HG03060 (cell line): ENCODE results near the gene ANKRD60.

ENCODE experiments used
- ATAC-seq: cut with Tn5 transposase; IDR thresholded peaks from one replicate; pipeline ENCODE4 v1.9.1; 2021; ENCODE audit warnings: low read depth, moderate number of reproducible peaks; ENCODE audit not compliant: unreplicated experiment

Gene ANKRD60

GRCh38 chr20:58224974-58225373, 3.5 kb downstream of the ANKRD60 start:
- no peak for ATAC-seq

- ATAC-seq: no peak
Observed at GRCh38 chr20:58224097-58224496, 4.4 kb downstream of the ANKRD60 start.

GRCh38 chr20:58223358-58223941, 5.0 kb downstream of the ANKRD60 start:
- ATAC-seq: no peak

DNA sequence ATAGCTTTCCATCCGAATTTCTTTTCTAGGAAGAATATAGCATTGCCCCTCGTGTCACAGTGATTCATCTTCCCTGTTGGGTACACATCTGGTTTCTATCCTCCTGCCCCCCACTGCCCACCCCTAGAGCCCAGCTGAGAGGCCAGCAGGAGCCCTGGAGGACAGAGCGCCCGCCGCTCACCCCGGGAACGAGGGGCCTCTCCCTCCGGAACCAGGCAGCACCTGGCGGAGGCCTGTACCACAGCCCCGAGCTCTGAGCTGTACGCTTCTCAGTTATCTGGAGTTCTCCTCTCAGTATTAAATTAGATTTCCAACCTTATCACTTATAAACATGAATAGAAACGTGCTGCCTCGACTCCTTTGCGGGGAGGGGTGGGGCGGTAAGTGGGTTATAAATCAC, 6.0 kb downstream of the ANKRD60 start:
- ATAC-seq: no peak

DNA sequence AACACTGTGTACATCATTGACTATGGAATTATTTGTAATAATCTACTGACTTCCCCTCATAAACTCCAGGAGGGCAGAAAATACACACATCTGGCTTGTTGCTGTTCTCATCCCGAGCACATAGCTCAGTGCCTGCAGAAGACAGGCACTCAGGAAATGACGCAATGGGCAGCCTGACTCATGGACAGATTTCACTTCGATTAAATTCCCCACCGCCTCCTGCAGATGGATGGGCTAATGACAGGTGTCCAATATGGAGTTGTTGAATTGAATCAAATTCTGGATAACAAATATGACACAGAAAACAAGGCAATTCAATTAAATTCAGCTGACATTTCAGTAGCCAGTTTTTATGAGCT, 9.1 kb downstream of the ANKRD60 start:
- ATAC-seq: no peak

- ATAC-seq: no peak
Observed at GRCh38 chr20:58218665-58219341, 9.7 kb downstream of the ANKRD60 start.

DNA sequence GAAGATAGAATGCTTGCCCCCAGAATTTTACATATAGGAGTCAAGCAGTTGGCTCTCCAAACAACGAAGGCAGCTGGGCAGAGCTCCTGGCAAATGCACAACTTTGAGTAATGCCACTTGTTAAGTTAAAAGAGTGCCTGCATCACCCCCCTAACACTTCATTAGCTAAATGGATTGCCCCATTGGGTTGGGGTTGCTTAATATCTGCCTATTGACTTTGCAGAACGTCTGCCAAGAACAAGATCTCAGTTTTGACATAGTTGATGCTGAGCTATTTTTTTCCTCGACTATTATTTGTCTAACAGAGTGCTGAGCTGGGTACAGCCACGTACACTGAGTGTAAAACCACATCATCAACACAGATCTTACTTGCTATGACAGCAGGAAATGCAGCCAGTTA, 12.1 kb downstream of the ANKRD60 start:
- ATAC-seq: no peak

DNA sequence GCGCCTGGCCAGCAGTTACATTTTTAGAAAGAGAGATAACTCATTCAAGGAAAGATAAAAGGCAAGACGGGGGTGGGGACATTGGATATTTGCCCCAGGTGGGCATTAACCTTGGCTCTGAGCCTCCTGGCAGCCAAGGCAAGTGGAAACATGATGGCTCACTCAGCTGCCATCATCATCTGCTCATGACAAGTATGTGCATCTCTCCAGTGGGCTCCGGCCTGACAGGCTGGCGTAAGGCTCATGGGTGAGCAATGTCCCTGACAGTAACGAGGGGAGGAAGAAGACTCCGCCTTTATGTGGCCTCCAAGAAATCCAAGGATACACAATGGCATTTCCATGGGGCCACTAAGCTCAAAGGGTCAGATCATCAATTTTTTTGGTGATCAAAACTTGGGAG, 13.3 kb downstream of the ANKRD60 start:
- ATAC-seq: no peak

DNA sequence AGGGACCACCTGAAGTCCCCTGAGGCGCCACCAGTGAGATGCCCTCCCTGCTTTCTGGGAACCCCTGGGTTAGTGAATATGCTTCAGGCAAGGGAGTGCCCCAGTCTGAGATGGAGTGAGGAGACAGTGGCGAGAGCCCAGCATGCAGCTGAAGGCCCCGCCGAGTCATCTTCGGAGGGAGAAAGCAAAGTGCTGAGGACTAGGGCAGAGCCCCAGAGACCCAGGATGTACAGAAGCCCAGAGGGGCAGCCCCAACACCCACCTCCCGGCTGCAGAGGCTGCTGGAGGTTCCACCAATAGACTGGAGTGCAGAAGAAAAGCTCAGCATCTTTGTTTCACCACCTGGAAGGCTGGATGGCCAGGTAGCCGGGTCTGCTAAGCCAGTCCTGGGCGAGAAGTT, 14.1 kb downstream of the ANKRD60 start:
- no peak for ATAC-seq

DNA sequence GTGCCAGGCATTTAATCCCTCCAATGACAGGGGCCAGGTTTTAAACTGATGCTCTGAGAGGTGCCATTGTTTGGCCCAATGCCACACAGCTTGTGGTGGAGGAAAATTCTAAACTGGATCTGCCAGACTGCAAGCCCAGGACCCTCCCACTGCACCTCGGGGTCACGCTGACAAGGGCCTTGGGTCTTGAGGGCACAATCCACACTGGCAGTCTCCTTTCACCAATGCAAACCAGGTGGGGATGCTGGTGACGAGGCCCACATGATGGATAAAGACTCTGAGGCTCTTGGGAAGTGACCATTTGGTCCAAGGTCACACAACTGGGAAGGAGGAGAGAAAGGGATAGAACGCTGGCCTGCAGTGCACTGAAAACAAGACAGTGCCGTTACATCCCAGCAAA, 14.7 kb downstream of the ANKRD60 start:
- no peak for ATAC-seq

DNA sequence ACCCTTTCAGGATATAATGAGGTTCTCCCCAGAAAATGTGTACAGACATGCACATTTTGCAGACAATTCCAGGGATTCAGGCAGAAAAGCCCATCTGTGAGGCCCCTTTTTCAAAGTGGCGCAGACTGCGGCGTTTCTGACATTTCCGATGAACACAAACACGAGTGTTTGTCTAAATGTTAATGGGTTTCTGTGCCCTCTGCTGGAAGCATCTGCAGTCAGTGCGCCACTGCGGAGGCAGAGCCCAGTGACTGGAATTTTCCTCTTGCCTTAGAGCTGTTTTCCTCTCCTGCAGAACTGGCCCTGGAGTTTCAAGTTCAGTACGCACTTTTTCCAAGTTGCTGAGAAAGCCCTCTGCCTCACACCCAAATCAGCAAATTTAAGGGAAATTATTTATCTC, 15.3 kb downstream of the ANKRD60 start:
- no peak for ATAC-seq

DNA sequence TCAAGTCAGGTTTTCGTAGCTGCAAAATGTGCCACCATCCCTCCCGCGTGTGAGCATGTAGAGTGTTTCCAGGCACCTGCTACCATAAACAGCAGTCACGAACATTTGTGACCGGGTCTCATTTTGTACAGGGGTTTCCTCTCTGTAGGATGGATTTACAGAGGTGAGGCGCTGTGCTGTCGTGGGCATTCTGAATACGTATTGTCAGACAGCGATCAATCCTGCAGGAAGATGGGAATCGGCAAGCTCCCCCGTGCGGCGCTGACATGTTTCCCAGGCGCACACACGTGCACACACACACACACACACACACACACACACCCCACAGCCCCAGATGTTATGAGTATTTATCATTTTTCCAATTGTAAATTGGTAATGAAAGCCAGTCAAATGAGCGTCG, 15.8 kb downstream of the ANKRD60 start:
- ATAC-seq: no peak

DNA sequence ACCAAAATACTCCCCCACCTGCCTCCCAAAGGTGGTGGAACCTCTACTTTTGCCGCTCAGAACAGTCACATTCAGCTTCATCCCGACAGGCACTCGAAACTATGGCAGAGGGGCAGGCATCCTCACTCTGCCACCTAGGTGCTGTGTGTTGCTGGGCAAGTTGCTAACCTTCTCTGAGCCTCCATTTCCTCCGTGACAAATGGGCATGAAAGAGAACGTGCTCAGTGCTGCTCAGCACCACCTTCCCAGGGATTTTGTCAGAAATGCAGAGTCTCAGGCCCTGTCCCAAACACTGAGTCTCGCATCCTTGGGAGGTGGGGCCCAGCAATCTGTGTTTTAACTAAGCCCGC, 18.1 kb downstream of the ANKRD60 start:
- ATAC-seq: no peak

DNA sequence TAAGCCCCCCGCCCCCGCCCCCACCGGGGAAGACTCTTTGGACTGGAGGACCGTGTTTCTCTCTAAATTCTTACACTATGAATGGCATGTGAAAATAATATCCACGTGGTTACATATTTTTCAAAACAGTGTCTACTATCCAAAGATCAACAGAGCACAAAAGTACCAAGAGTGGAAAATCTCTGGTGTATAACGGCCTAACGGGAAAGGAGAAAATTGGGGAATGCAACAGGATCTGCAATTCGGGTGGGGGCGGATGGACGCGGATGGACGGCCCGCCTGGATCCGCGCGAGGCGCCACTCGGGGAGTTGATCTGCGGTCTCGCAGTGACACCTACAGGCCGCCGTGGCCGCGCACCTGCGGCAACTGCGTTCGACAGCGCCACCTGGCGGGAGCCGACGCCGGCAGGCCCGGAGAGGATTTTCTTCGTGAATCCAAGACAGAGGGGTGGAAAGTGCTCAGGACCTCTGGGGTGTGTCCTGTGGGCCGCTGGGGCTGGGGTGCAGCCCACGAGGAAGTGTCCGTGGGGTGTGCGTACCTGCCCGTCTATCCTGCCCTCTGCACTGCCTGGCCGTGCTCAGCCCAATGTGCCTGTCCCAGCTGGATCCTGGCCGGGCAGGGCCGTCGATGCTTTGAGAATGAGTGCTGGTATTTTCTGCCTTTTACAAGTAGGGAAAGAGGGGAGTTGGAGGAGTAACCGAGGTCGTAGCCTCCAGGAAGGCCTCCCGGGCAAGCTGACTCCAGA, 18.6 kb downstream of the ANKRD60 start:
- ATAC-seq: no peak

DNA sequence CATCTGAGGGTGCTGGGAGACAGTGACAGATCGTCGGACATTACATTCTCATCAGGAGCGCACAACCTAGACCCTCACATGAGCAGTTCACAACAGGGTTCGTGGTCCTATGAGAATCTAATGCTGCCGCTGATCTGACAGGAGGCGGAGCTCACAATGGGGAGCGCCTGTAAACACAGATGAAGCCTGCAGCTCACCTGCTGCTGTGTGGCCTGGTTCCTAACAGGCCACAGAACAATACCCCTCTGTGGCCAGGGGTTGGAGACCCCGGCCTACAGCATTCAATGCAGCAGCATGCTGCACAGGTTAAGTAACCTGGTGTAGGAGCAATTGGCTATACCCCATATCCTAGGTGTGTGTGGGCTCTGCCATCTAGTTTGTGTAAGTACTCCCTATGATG, 19.5 kb downstream of the ANKRD60 start:
- ATAC-seq: no peak

GRCh38 chr20:58205850-58206249, 22.6 kb downstream of the ANKRD60 start:
- ATAC-seq: no peak

DNA sequence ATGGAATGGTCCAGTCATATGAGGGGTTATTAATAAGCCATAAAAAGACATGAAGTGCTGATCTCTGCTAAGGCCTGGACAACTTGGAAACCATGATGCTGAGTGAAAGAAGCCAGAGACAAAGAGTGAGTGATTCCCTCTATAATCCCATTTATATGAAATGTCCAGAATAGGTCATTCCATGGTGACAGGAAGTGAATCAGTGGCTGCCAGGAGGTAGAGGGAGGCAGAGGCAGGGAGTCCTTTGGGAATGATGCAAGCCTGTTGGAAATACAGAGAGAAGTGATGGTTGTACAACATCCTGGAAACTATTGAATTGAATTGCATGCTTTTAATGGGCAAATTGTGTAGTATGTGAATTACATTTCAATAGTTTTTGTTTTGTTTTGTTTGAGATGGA, 26.4 kb downstream of the ANKRD60 start:
- ATAC-seq: no peak

GRCh38 chr20:58201616-58202015, 26.8 kb downstream of the ANKRD60 start:
- ATAC-seq: no peak

GRCh38 chr20:58199469-58199868, 29.0 kb downstream of the ANKRD60 start:
- ATAC-seq: no peak

- ATAC-seq: no peak
Observed at GRCh38 chr20:58198901-58199355, 29.5 kb downstream of the ANKRD60 start.

GRCh38 chr20:58198384-58198783, 30.1 kb downstream of the ANKRD60 start:
- no peak for ATAC-seq

DNA sequence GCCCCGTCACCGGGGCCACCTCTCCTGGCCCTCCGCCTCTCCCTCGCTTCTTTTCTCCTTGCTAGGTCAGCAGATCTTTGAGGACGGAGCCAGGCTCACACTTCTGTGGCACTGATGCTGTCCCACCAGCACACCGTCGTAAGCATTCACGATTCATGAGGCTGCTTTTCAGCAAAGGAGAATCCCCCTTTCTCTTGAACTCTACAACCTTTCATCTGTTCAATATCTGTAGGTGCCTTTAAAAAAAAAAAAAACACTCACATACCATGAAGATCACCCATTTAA, 31.3 kb downstream of the ANKRD60 start:
- no peak for ATAC-seq
